Neuron (in vitro differentiated cells): Measurements from ENCODE around the gene METTL14.

Source experiments
- H2AFZ ChIP-seq: one replicate; pipeline ENCODE4 v1.6.1; 2013; ENCODE audit warnings: low read depth, mild to moderate bottlenecking, inconsistent platforms, low read length, moderate library complexity
- H3K27me3 ChIP-seq: one replicate; pipeline ENCODE4 v1.6.1; 2013; ENCODE audit warnings: low read length; ENCODE audit not compliant: insufficient read depth
- H3K36me3 ChIP-seq: one replicate; pipeline ENCODE4 v1.6.1; 2013; ENCODE audit warnings: low read length; ENCODE audit not compliant: insufficient read depth
- H3K4me1 ChIP-seq: one replicate; pipeline ENCODE4 v1.6.1; 2013; ENCODE audit warnings: low read length; ENCODE audit not compliant: insufficient read depth
- H3K4me3 ChIP-seq: 2 replicates; pipeline ENCODE4 v1.5.1; 2013; ENCODE audit warnings: mild to moderate bottlenecking, low read length, moderate library complexity
- H3K9me3 ChIP-seq: one replicate; pipeline ENCODE4 v1.6.1; 2013; ENCODE audit warnings: low read length

The METTL14 gene

DNA sequence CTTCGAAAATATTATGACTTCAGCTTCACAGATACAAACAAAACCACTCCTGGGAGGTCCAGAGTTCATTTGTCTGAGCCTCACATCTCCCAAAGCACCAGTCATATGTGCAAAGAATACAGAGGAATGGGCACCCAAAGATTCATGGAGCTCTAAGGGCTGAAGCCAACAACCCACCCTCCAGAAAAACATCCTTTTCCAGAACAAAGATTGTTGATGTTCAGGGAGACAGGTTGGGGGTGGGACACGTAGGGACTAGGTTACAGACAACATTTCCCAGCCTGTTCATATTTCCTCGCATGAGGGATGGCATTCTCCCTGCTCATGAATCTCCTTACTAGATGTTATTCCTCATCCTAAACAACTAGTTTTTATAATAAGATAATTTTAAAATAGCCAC, 71.2 kb downstream of the METTL14 start:
- no peak overlapping the region for H3K4me3 ChIP-seq
- no peaks in the 10 kb centered on the region for H3K36me3 ChIP-seq
- no peaks in the 10 kb centered on the region for H3K9me3 ChIP-seq
- no peak overlapping the region for H2AFZ ChIP-seq
- H3K27me3 ChIP-seq = no peaks in the 10 kb centered on the region
- H3K4me1 ChIP-seq = no peaks in the 10 kb centered on the region

DNA sequence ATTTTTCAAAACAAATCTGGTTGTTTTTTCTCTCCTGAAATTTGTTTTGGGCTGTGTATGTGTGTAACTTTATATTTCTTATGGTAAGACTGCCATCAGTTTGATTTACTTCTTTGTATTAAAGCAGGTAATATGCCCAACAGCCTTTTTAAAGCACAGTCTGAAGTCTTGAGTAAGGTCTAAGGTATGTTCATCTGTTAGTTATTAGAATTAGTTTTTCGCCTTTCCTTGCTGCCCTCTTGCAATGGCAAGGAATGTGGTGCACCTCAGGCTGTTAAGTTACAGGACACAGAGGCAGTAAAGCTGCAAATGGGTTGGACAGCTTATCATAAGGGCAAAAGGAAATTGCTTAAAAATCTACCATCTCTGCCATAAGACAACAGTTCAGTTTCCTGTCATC, 71.8 kb downstream of the METTL14 start:
- Histone ChIP-seq H3K36me3 (no peaks in the 10 kb centered on the region), H3K4me1 (no peaks in the 10 kb centered on the region), H3K9me3 (no peaks in the 10 kb centered on the region), H2AFZ (no peak overlapping the region), H3K4me3 (no peak overlapping the region), H3K27me3 (no peaks in the 10 kb centered on the region)

DNA sequence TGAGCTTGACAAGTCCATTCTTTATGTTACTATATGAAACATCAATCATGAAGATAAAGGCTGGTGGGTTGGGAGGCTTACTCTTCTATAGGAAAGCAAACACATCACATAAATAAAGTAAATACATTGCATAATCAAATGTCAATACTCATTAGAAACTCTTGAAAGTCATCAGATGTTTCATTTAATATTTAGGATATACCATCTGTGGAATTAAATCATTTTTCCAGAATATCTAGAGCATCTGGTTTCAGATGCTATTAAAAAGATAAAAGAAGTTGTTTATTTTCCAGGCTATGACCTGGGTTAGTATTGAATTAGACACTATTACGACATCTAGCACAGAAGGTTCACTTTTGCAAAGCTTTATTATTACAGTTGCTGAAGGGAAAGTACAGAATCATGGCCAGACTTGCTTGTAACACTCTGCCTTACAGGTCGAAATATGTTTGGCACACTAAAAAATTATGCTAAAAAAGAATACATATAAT, 72.6 kb downstream of the METTL14 start:
- Histone ChIP-seq H3K27me3 (no peaks in the 10 kb centered on the region), H3K4me3 (no peak overlapping the region), H2AFZ (no peak overlapping the region), H3K4me1 (no peaks in the 10 kb centered on the region), H3K36me3 (no peaks in the 10 kb centered on the region), H3K9me3 (no peaks in the 10 kb centered on the region)

DNA sequence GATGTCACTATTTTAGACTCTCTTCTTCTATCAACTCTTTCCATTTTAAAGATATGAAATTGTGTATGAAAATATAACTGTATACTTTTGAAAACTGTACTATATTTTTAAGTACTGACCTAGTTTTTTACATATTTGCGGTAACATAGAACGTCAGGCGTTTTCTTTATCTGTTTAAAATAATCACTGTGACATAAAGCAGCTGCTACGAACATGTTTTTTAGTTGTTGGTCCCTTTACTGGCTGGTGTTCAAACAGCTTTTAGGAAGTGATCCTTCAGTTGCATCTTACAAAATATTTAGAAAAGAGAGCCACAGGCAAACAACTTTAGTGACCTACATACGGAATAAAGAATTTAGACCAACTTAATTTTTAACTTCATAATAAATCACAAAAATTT, 73.1 kb downstream of the METTL14 start:
- no peak overlapping the region for H2AFZ ChIP-seq
- H3K9me3 ChIP-seq = no peaks in the 10 kb centered on the region
- no peaks in the 10 kb centered on the region for H3K27me3 ChIP-seq
- no peaks in the 10 kb centered on the region for H3K36me3 ChIP-seq
- no peak overlapping the region for H3K4me3 ChIP-seq
- no peaks in the 10 kb centered on the region for H3K4me1 ChIP-seq

DNA sequence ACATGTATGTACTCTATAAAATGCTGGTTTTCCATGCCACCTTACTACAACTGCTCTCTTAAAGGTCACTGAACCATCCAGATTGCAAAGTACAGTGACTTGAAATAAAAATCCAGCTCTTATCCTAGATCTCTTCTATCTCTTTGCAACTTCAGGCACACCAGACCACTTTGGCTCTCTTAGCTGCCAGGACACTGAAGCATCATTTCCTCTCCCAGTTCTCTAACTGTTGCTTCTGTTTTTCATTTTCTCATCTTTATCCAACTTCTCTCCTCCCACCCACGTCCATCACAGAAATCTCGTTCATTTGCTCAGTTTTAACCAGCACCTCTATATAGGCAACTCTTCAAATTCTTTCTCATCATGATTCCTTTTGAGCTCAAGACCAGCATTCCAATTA, 74.3 kb downstream of the METTL14 start:
- Histone ChIP-seq H3K4me1 (no peaks in the 10 kb centered on the region), H3K36me3 (peaks cover 2% of the 10 kb centered on the region), H3K27me3 (no peaks in the 10 kb centered on the region)

DNA sequence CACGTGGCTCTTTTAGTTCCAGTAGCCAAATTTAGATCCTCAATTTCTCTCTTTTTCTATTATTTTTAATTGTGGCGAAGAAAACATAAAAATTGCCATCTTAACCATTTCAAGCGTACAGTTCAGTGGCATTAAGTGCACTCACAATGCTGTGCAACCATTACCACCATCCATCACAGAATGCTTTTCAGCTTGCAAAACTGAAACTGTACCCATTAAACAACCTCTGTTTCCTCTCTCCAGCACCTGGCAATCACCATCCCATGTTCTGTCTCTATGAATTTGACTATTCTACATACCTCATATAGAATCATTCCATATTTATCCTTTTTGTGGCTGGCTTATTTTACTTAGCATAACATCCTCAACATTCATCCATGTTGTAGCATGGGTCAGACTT, 74.9 kb downstream of the METTL14 start:
- Histone ChIP-seq H3K4me3 (no peak overlapping the region), H3K4me1 (no peaks in the 10 kb centered on the region), H3K9me3 (no peaks in the 10 kb centered on the region), H3K36me3 (peaks cover 4% of the 10 kb centered on the region), H2AFZ (no peak overlapping the region), H3K27me3 (no peaks in the 10 kb centered on the region)

More for the DNA sequence above, 74.3 kb downstream of the METTL14 start:
- H3K4me3 ChIP-seq = no peak overlapping the region
- no peak overlapping the region for H2AFZ ChIP-seq
- H3K9me3 ChIP-seq = no peaks in the 10 kb centered on the region

DNA sequence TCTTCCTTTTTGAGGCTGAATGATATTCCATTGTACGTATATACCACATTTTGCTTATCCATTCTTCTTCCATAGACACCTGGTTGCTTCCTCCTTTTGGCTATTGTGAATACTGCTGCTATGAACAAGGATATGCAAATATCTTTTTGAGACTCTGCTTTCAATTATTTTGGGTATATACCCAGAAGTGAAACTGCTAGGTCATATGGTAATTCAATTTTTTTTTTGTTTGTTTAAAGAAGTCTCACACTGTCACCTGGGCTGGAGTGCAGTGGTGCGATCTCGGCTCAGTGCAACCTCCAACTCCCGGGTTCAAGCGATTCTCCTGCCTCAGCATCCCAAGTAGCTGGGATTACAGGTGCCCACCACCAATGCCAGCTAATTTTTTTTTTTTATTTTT, 75.3 kb downstream of the METTL14 start:
- Histone ChIP-seq H3K36me3 (peaks cover 4% of the 10 kb centered on the region), H3K4me3 (no peak overlapping the region), H2AFZ (no peak overlapping the region), H3K4me1 (no peaks in the 10 kb centered on the region), H3K27me3 (no peaks in the 10 kb centered on the region), H3K9me3 (no peaks in the 10 kb centered on the region)

DNA sequence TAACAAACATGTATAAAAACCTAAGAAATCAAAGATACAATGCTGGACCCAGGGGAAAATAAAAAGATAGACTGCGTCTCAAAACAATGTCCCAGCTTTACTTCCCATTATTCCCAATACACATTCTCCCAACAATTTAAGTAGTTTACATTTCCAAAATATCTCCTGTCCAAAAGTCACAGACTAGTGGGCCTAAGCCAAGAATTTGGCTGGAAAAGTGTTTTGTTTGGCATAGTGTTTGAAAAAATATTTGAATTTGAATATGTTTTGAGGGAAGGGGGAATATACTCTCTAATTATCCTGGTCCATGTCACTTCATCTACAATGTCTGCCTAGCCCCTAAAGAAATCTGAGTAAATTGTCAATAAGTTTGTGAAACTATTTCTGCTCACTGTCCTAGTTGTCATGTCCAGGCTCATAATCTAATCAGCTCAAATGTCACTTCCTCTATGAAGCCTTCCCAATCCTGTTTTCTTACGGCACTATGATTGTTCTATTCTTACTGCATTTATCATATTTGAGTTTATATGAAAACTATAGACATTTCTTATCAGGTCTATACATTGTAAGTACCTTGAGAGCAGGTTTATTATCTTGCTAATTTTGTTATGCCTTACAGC, 76.3 kb downstream of the METTL14 start:
- H3K4me3 ChIP-seq = no peak overlapping the region
- H3K36me3 ChIP-seq = peaks cover 4% of the 10 kb centered on the region
- H3K27me3 ChIP-seq = no peaks in the 10 kb centered on the region
- no peak overlapping the region for H2AFZ ChIP-seq
- H3K9me3 ChIP-seq = no peaks in the 10 kb centered on the region
- H3K4me1 ChIP-seq = no peaks in the 10 kb centered on the region

DNA sequence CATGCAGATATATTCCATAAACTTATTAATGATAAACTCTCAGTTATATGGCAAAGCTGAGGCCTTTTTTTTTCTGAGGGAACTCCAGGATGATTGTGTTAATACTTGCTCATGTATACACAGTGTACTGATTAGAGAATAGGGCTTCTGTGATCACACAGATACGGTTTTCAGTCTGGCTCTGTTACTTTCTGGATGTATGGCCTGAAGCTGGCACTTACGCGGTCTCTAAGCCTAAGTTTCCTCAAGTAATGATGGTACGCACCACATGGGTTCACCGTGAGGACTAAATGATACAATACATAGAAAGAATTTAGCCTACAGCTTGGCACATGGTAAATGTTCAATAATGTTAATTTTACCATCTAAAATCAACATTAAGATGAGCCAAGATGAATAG, 77.0 kb downstream of the METTL14 start:
- H3K9me3 ChIP-seq = no peaks in the 10 kb centered on the region
- no peak overlapping the region for H2AFZ ChIP-seq
- no peak overlapping the region for H3K4me3 ChIP-seq
- H3K27me3 ChIP-seq = no peaks in the 10 kb centered on the region
- H3K36me3 ChIP-seq = peaks cover 9% of the 10 kb centered on the region
- H3K4me1 ChIP-seq = no peaks in the 10 kb centered on the region

DNA sequence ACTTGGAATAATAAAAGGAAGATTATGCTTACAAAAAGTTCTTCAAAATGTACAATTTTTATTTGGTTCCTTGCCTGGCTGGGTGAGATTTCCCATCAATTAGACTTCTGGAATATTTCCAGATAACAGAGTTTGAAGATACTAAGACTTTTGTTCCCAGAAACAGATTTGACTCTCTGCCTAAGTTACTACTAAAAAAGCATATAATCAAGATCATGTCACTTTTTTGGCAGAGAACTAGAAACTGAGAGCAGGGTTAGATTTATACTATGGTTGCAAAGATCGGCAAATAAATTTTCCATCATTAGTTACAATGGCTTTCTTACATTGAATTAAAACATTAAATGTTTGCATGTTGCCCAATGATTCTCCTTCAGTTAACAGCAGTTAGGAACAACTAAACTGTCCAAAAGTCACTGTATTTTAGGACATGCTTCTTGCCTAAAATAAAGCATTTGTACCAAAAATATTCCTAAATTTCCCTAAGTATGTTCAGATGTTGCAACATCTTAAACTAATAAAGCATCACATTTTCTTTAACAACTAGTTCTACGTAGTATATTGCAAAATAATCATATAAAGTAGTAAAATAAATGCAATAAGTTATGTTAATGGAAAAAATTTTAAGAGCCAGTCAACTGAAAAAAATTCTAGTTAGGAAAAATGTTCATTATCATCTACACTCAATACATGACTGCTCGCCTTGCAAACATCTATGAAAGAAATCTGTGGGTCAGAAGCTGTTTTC, 77.7 kb downstream of the METTL14 start:
- no peak overlapping the region for H3K4me3 ChIP-seq
- peaks cover 10% of the 10 kb centered on the region for H3K36me3 ChIP-seq
- H3K4me1 ChIP-seq = no peaks in the 10 kb centered on the region
- H3K27me3 ChIP-seq = no peaks in the 10 kb centered on the region
- H2AFZ ChIP-seq = no peak overlapping the region
- no peaks in the 10 kb centered on the region for H3K9me3 ChIP-seq
